HG03159 (cell line): ENCODE measurements around the gene SPARC.
"Not testable (repeated sequence)": the region's sequence is repeated elsewhere in the genome, so short reads cannot be mapped to it uniquely, and the experiment has no call there.

Source experiments
- ATAC-seq: cut with Tn5 transposase; IDR thresholded peaks from one replicate; pipeline ENCODE4 v1.9.1; 2021; ENCODE audit warnings: mild to moderate bottlenecking, moderate library complexity; ENCODE audit not compliant: unreplicated experiment

Gene SPARC

GRCh38 chr5:151686674-151687407, at the start of gene SPARC:
SPARC (minus strand) TSS chr5:151686915; CDS start chr5:151676188, 10,727 bp downstream.
- ATAC-seq = peak; percentile 71

DNA sequence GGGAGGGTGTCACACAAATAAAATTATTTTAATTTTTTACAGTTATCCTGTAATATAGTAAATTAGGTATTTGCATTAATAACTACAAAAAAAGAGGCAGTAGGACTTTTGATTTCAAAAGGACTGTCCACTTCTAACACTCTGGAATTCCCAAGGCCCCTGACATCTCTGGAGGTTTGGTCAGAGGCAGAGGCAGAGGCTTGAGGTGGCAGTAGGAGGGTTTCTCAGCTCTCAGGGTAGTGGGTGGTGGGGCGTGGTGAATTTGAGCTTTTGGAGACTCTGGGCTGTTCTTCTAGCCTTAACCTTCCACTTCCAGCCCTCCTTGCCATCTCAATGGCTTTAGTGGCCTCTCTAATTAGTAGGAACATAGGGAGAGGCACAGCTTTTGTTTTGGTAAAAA, 48.9 kb upstream of the SPARC start:
- ATAC-seq = no peak

DNA sequence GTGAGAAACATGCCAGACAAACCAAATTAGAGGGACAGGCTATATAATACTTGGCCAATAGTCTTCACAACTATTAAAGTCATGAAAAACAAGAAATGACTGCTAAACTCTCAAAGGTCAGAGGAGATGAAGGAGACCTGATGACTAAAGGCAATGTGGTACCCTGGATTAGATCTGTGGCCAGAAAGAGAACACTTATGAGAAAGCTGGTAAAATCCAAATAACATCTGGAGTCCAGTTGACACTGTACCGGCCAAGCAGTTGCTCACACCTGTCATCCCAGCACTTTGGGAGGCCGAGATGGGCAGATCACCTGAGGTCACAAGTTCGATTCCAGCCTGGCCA, 47.3 kb upstream of the SPARC start:
- no peak for ATAC-seq

DNA sequence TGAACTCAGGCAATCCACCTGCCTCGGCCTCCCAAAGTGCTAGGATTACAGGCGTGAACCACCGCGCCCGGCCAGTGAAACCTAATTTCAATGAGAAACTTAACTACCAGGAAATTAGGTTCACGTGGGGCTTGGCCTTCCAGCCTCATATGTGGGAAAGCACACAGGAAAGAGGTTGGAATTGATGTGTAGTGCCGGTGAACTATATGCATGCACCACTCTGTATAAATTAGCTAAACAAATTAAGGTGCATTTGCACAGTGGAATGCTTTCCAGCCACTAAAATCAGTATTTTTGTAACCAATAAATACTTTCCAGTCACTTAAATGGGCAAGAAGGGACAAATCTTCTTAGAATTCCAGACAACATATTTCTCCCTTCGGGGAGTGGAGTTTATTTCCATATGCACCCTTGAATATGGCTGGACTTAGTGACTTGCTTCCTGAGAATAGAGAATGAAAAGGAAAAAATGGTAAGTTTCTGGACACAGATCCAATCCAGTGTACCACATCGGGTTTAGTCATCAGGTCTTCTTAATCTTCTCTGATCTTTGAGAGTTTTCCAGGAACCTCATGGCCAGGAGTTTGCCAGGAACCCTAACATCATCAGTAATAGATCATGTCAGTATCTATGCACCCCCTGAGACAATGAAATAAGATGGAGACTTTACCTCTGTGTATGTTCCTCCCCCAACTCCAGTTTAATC, 46.8 kb upstream of the SPARC start:
- ATAC-seq = no peak

- ATAC-seq = no peak
Measured at GRCh38 chr5:151730381-151730780, 43.7 kb upstream of the SPARC start.

GRCh38 chr5:151729597-151729996, 42.9 kb upstream of the SPARC start:
- not testable (repeated sequence) for ATAC-seq

DNA sequence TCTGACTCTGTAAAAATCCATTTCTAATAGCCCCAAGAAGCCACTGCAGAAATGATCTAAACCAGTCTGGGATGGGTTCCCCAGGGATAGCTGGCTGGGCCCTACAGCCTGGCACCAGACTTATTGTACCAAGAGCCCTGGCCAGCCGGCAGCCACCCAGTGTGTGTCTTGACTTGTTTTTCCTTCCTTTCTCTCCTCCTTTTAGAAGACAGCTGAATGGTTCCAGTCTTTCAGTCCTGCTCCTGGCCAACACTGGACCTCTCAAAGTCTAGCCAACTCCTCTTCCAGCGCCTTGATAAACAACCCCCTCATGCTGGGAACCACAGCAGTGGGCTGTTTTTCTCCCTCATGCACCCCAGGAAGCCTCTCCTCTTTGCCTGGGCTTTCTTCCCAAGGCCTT, 37.6 kb upstream of the SPARC start:
- ATAC-seq = no peak

GRCh38 chr5:151722546-151722945, 35.8 kb upstream of the SPARC start:
- ATAC-seq = no peak

DNA sequence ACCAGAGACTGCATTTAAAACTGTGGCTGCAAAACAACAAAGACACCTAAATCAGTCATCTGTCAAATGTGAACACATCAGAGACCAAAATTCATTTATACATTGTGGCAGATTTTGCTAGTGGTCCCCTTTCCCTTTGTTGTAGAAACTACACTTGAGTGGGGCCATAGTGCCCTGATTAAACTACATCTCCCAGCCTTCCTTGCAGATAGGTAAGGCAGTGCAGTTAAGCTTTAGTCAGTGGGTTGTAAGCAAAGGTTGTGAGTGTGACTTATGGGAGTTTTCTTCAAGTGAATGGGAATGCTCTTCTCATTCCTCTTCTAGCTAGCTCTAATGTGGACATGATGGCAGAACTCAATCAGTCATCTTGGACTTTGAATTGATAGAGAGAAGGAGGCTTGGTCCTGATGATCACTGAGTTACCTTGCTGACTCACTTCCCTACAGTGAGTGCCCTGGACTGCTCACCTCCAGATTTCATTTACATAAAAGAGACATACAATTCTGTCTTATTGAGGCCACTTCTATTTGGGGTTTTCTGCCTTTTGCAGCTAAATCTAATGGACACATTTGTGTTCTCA, 35.2 kb upstream of the SPARC start:
- ATAC-seq = peak; percentile 35

- peak; percentile 86 for ATAC-seq
Measured at GRCh38 chr5:151721087-151721646, 34.5 kb upstream of the SPARC start.

DNA sequence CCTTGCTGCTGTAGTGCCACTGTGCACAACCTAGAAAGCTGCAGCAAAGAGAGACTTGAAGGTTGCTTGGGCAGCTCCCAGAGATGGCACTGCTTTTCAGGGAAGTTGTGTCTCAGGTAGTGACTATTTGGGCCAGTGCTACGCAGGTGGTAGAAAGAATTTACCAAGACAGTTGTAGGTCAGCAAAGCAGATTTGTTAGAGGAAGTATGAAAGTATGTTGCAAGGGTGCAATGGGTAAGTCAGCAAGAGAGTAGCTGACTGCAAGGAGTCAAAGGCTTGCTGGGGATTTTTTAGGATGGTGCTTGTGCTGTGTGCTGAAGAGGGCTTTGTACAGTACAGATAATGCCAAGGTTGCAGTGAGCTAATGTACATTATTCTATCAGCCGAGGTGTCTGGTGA, 33.5 kb upstream of the SPARC start:
- no peak for ATAC-seq

DNA sequence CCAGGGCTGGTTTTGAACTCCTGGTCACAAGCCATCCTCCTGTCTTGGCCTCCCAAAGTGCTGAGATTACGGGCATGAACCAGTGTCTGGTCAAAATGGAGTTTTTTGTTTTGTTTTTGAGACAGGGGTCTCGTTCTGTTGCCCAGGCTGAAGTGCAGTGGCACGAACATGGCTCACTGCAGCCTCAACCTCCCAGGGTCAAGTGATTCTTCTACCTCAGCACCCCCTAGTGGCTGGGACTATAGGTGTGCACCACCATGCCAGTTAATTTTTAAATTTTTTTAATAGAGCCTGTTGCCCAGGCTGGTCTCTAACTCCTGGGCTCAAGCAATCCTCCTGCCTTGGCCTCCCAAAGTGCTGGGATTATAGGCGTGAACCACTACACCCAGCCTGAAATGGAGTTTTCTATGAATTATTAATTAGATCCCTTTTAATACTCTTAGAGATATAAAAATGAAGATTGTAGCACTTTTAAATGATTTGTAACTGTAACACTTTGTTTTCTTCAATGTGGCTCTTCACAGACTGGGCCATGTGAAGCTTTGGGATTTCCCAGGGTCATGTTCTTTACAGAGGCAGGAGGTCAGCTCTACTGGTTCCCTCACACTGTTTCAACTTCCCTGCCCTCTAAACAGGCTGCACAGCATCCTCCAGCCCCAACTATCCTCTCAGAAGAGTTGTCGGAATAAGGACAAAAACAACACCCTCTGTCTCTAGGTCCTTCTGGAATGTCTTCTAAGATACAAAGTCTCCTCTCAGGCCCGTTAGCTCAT, 32.7 kb upstream of the SPARC start:
- no peak for ATAC-seq

DNA sequence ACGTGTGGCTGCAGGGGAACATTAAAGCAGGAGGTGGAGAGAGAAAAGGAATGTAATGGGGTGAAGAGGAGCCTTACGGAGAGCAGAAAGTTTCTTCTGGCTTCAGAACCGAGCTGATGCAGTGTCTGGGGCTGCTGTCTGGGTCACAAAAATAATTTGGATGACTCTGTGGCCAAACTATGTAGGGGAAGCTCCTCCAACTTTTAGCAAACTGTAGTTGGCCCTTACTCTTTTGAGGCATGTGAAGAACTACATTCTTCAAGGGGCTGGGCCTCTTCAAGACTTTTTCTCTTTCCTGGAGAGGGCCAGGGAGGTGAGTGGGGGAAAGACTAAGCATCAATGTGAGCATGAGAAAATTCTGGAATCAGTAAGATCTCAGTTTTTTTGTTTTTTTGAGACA, 31.9 kb upstream of the SPARC start:
- no peak for ATAC-seq

GRCh38 chr5:151718153-151718552, 31.4 kb upstream of the SPARC start:
- no peak for ATAC-seq

GRCh38 chr5:151717416-151717815, 30.7 kb upstream of the SPARC start:
- ATAC-seq = no peak

- no peak for ATAC-seq
Measured at GRCh38 chr5:151709109-151709735, 22.5 kb upstream of the SPARC start.

DNA sequence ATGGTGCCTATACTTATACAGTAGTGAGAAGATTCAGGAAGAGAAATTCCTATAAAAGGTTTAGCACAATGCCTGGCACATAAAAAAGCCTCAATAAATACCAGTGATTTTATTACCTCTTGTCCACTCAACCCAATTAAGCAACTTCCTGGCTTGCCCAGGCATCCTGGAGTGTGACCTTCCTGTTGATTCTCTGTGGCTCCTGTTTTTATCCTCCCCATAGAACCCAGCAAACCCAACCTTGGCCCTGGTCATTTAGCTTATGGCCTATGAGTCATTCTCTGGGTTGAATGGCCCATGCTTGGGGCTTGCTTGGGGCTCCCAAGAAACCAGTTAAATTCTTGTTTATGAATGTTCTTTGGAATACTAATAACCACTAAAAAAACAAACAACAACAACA, 21.4 kb upstream of the SPARC start:
- no peak for ATAC-seq

DNA sequence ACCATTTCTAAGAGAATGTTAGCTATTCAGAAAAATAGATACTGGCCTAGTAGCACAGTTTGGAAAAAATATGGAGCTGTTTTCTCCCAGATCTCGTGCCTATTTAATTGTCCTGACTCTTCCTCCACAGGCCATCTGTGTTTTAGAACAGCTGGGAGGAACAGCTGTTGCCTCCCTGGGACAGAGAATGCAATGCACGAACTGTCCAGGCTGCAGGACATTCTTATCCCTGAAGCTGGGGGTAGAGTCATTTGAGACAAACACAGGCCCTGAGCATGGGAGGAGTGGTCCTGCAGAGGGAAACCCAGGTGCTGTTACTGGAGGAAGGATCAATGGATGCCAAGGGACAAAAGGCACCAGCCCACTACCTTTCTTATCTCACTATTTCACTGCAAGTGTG, 20.9 kb upstream of the SPARC start:
- ATAC-seq = no peak

DNA sequence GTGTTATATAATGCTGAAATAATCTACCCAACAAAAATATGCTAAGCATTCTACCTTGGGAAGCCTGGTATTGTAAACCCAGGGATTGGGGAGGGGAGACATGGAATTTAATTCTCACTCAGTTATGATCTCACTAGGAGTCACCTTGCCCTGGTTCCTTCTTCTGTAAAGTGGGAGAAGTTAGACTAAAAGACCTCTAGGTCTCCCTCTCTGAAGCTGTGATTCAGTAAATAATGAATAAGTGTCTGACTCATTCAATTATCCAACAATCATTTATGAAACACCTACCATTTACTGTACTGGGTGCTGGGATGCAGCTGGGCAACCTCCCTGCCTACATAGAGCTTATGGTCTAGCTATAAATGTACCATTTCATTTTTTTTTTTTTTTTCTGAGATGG, 20.2 kb upstream of the SPARC start:
- ATAC-seq = no peak

- no peak for ATAC-seq
Measured at GRCh38 chr5:151703780-151704179, 17.1 kb upstream of the SPARC start.

DNA sequence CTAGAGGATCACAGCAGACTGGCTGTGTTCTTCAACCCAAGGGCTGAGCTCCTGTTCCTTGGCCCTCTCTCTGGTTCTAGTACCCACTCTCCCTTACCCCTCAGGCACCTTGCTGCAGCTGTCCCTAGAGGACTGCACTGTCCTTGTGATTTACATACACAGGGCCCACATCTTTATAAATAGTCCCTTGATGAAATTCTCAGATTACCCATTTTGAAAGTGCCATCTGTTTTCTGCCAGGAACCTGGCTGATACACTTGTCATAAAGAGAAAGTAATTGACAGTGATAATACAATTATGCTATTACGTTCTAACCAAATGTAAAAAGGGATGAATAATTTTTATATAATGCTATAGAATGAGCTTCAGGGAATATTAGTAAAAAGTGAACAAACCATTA, 16.5 kb upstream of the SPARC start:
- peak; percentile 84 for ATAC-seq
